ENCODE results near the gene IRX4. TPM values are rescaled to one million over a fixed set of nuclear protein-coding genes. Genes with fewer than 3 reads are reported as not detected.

Gene IRX4
- not detected for polyA plus RNA-seq
- long read RNA-seq, donor 1 = 0 reads
- long read RNA-seq, donor 2 = 0 reads
- long read RNA-seq, donor 3 = 0 reads
- long read RNA-seq, donor 4 = 0 reads
- long read RNA-seq, donor 5 = 0 reads
- long read RNA-seq, donor 6 = 0 reads
- long read RNA-seq, donor 7 = 0 reads
- long read RNA-seq, donor 8 = 0 reads
- long read RNA-seq, donor 9 = 0 reads
- long read RNA-seq, donor 10 = 0 reads
- long read RNA-seq, donor 11 = 0 reads

GRCh38 chr5:1882337-1883119 lies at the start of gene IRX4:
Gene IRX4 (minus strand): TSS chr5:1882925. CDS start chr5:1882647, 278 bp downstream.
- H3K36me3 ChIP-seq (ENCODE audit: control insufficient read depth, insufficient read depth, low read length) = no peaks in the 10 kb centered on the region
- H3K9me3 ChIP-seq (ENCODE audit: control insufficient read depth, low read depth, low read length) = peaks cover 14% of the 10 kb centered on the region
- H3K27me3 ChIP-seq (ENCODE audit: control insufficient read depth, insufficient read depth, low read length) = peaks cover 97% of the 10 kb centered on the region
- no peak for DNase-seq
- H3K27ac ChIP-seq (ENCODE audit: low read length) = no peak within 1 kb of the TSS
- H3K4me3 ChIP-seq (ENCODE audit: low read length) = no peak within 1 kb of the TSS
- no CpG with 5 or more reads among the region's 83 CpGs for WGBS (ENCODE audit: insufficient coverage, low lambda C conversion rate)
- no peaks in the 10 kb centered on the region for H3K4me1 ChIP-seq (ENCODE audit: control insufficient read depth, insufficient read depth, low read length)

- 90% methylated on average over 3 of the region's 27 CpGs for WGBS (ENCODE audit: insufficient coverage, low lambda C conversion rate)
- H3K4me3 ChIP-seq (ENCODE audit: low read length) = peak overlapping the region; percentile 21
Measured at GRCh38 chr5:1931604-1932231, 49.0 kb upstream of the IRX4 start.

GRCh38 chr5:1930880-1931603 lies 48.3 kb upstream of the IRX4 start:
- Histone ChIP-seq H3K9me3 (ENCODE audit: control insufficient read depth, low read depth, low read length) (peaks cover 12% of the 10 kb centered on the region), H3K27ac (ENCODE audit: low read length) (no peak overlapping the region), H3K27me3 (ENCODE audit: control insufficient read depth, insufficient read depth, low read length) (peaks cover 61% of the 10 kb centered on the region), H3K4me1 (ENCODE audit: control insufficient read depth, insufficient read depth, low read length) (no peaks in the 10 kb centered on the region), H3K4me3 (ENCODE audit: low read length) (peak overlapping the region; percentile 21), H3K36me3 (ENCODE audit: control insufficient read depth, insufficient read depth, low read length) (no peaks in the 10 kb centered on the region)
- peak in 1 of 2 donors; percentile 24 for DNase-seq
- 0% methylated on average over 1 of the region's 66 CpGs for WGBS (ENCODE audit: insufficient coverage, low lambda C conversion rate)

More at GRCh38 chr5:1931604-1932231, 49.0 kb upstream of the IRX4 start:
- no peak overlapping the region for H3K27ac ChIP-seq (ENCODE audit: low read length)
- no peaks in the 10 kb centered on the region for H3K36me3 ChIP-seq (ENCODE audit: control insufficient read depth, insufficient read depth, low read length)
- DNase-seq = peak in 1 of 2 donors; percentile 13
- no peaks in the 10 kb centered on the region for H3K4me1 ChIP-seq (ENCODE audit: control insufficient read depth, insufficient read depth, low read length)
- H3K9me3 ChIP-seq (ENCODE audit: control insufficient read depth, low read depth, low read length) = peaks cover 12% of the 10 kb centered on the region
- H3K27me3 ChIP-seq (ENCODE audit: control insufficient read depth, insufficient read depth, low read length) = peaks cover 59% of the 10 kb centered on the region

GRCh38 chr5:1930501-1930879 lies 47.8 kb upstream of the IRX4 start:
- no peak overlapping the region for H3K27ac ChIP-seq (ENCODE audit: low read length)

GRCh38 chr5:1929108-1929991 lies 46.6 kb upstream of the IRX4 start:
- H3K27me3 ChIP-seq (ENCODE audit: control insufficient read depth, insufficient read depth, low read length) = peaks cover 64% of the 10 kb centered on the region
- no peaks in the 10 kb centered on the region for H3K36me3 ChIP-seq (ENCODE audit: control insufficient read depth, insufficient read depth, low read length)
- no peak for DNase-seq
- WGBS (ENCODE audit: insufficient coverage, low lambda C conversion rate) = no CpG with 5 or more reads among the region's 9 CpGs
- no peaks in the 10 kb centered on the region for H3K4me1 ChIP-seq (ENCODE audit: control insufficient read depth, insufficient read depth, low read length)
- no peak overlapping the region for H3K4me3 ChIP-seq (ENCODE audit: low read length)
- peaks cover 12% of the 10 kb centered on the region for H3K9me3 ChIP-seq (ENCODE audit: control insufficient read depth, low read depth, low read length)
- no peak overlapping the region for H3K27ac ChIP-seq (ENCODE audit: low read length)

More at GRCh38 chr5:1930501-1930879, 47.8 kb upstream of the IRX4 start:
- Histone ChIP-seq H3K9me3 (ENCODE audit: control insufficient read depth, low read depth, low read length) (peaks cover 12% of the 10 kb centered on the region), H3K36me3 (ENCODE audit: control insufficient read depth, insufficient read depth, low read length) (no peaks in the 10 kb centered on the region), H3K27me3 (ENCODE audit: control insufficient read depth, insufficient read depth, low read length) (peaks cover 62% of the 10 kb centered on the region), H3K4me3 (ENCODE audit: low read length) (no peak overlapping the region), H3K4me1 (ENCODE audit: control insufficient read depth, insufficient read depth, low read length) (no peaks in the 10 kb centered on the region)
- DNase-seq = no peak
- no CpG with 5 or more reads among the region's 27 CpGs for WGBS (ENCODE audit: insufficient coverage, low lambda C conversion rate)

GRCh38 chr5:1926471-1927341 lies 44.0 kb upstream of the IRX4 start:
- peaks cover 12% of the 10 kb centered on the region for H3K9me3 ChIP-seq (ENCODE audit: control insufficient read depth, low read depth, low read length)
- 100% methylated on average over 1 of the region's 30 CpGs for WGBS (ENCODE audit: insufficient coverage, low lambda C conversion rate)
- H3K36me3 ChIP-seq (ENCODE audit: control insufficient read depth, insufficient read depth, low read length) = no peaks in the 10 kb centered on the region
- H3K27me3 ChIP-seq (ENCODE audit: control insufficient read depth, insufficient read depth, low read length) = peaks cover 48% of the 10 kb centered on the region
- no peak for DNase-seq
- H3K4me1 ChIP-seq (ENCODE audit: control insufficient read depth, insufficient read depth, low read length) = no peaks in the 10 kb centered on the region
- no peak overlapping the region for H3K27ac ChIP-seq (ENCODE audit: low read length)
- no peak overlapping the region for H3K4me3 ChIP-seq (ENCODE audit: low read length)

GRCh38 chr5:1926071-1926440 lies 43.3 kb upstream of the IRX4 start:
- Histone ChIP-seq H3K36me3 (ENCODE audit: control insufficient read depth, insufficient read depth, low read length) (no peaks in the 10 kb centered on the region), H3K27ac (ENCODE audit: low read length) (no peak overlapping the region), H3K4me1 (ENCODE audit: control insufficient read depth, insufficient read depth, low read length) (no peaks in the 10 kb centered on the region), H3K9me3 (ENCODE audit: control insufficient read depth, low read depth, low read length) (peaks cover 10% of the 10 kb centered on the region), H3K4me3 (ENCODE audit: low read length) (no peak overlapping the region), H3K27me3 (ENCODE audit: control insufficient read depth, insufficient read depth, low read length) (peaks cover 41% of the 10 kb centered on the region)
- no peak for DNase-seq
- no CpG with 5 or more reads among the region's 5 CpGs for WGBS (ENCODE audit: insufficient coverage, low lambda C conversion rate)

- peaks cover 36% of the 10 kb centered on the region for H3K27me3 ChIP-seq (ENCODE audit: control insufficient read depth, insufficient read depth, low read length)
- no CpG with 5 or more reads among the region's 25 CpGs for WGBS (ENCODE audit: insufficient coverage, low lambda C conversion rate)
- H3K9me3 ChIP-seq (ENCODE audit: control insufficient read depth, low read depth, low read length) = peaks cover 10% of the 10 kb centered on the region
- H3K36me3 ChIP-seq (ENCODE audit: control insufficient read depth, insufficient read depth, low read length) = no peaks in the 10 kb centered on the region
- DNase-seq = no peak
- no peak overlapping the region for H3K4me3 ChIP-seq (ENCODE audit: low read length)
- H3K27ac ChIP-seq (ENCODE audit: low read length) = no peak overlapping the region
- no peaks in the 10 kb centered on the region for H3K4me1 ChIP-seq (ENCODE audit: control insufficient read depth, insufficient read depth, low read length)
Measured at GRCh38 chr5:1925111-1926070, 42.7 kb upstream of the IRX4 start.
